NCI-H187 (cell line): Measurements from ENCODE around the gene HEBP1.

Experiments used
- DNase-seq, 2 experiments: peaks; one replicate each; lab custom pipeline; 2025; lab: John Stamatoyannopoulos, UW

Gene HEBP1

DNA sequence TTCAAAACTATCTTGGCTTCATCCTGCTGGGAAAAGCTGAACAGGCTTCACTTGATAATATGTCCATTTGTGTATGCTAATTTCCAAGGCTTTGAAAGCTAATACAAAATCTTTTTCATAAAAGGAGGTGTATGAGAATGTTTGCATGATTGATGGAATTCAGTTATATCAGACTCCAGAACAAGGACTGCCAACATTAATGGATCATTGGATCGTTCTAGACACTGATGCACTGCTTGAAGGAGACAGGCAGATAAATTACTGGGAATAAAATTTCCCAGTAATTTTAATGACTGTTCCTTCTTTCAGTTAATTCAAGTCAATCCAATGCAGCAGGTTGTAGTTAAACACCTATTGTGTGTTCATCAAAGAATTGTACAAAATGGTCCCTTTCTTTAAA is 48.6 kb downstream of the HEBP1 start:
- no peak for DNase-seq

DNA sequence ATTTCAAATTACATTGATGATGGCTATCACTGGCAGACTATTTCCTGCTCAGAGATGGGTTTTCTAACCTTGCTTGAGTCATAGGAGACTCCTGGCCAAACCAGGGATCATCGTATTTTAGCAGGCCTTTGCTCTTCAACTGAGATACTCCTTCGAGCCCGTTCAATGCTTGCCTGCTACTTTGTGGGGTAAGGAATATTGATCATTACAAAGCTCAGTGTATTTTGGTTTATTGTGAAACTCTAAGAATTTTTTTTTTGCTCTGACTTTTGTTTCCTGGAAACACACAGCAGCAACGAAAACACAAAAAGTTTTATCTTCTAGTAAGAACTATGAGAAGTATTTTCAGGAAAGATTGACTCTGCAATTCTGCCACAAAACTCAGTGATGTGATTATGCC is 52.2 kb downstream of the HEBP1 start:
- no peak for DNase-seq

DNA sequence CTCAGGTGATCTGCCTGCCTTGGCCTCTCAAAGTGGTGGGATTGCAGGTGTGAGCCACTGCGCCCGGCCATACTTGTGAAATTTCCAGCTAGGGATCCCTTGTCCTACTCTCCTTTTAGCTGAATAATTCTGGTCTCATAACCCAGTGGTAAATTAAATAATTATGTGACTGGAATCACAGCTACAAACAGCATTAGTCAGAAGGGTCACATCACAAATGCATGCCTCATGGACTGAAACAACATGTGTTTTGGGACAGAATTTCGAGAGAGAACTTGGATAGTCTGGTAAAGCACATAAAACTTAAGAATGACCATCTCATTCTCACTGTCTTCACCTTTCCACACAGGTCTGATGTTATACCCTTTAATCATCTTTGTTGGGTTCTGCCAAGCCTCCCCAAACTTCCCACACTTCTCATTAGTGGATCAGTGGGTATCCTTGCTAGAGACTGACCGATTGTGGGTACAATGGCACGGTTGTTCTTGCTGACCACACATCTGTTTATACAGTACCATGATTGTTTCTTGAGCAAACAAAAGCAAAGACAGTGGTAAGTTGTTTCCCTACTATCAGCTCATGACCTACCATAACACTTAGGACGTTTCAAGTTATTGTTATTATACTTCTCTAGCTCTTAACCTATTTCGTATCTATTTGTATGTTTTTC is 53.2 kb downstream of the HEBP1 start:
- no peak for DNase-seq

DNA sequence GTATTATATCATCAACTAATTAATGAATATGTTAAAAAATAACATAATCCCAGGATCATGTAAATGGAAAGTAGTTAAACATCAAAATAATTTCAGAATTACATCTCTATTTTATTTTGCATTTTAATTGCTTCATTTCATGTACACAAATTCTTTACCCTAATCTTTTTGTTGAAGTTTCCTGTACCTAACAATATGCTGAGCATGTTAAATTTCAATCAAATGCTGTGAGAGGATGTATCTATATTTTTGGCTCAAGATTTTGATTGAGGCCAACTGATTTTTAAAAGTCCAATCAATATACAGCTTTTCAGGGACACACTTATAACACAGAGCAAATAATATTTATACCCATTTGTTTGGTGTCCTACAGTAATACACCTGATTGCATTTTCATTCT is 54.5 kb downstream of the HEBP1 start:
- DNase-seq = no peak

DNA sequence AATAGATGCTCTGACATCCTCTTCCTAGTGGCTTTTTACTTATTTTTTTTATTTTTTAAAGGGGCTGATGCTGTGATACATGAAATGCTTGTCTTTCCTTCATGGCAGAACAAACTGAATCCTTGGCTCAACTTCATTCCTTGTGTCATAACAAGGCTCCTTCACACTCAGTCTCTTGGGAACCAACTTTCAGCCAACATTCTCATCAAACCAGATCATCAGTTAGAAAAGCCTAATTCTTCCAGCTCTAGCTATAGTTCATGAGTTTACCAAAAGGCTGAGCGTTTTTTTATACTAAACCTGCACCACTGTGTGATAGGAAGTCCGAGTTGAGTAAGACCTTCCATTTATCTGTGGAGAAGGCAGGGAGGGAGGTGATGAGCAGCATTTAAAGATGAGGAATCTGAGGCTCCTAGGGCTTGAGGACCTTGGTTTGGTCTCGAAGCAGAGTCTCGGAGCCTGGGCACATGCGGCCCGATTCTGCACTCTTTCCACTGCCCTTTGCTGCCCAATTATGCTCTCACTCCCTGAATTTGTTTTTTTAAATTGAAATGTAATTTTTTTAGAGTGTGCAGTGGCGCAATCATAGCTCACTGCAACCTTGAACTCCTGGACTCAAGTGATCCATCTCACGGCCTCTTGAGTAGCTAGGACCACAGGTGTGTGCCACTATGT is 56.3 kb downstream of the HEBP1 start:
- DNase-seq = no peak

DNA sequence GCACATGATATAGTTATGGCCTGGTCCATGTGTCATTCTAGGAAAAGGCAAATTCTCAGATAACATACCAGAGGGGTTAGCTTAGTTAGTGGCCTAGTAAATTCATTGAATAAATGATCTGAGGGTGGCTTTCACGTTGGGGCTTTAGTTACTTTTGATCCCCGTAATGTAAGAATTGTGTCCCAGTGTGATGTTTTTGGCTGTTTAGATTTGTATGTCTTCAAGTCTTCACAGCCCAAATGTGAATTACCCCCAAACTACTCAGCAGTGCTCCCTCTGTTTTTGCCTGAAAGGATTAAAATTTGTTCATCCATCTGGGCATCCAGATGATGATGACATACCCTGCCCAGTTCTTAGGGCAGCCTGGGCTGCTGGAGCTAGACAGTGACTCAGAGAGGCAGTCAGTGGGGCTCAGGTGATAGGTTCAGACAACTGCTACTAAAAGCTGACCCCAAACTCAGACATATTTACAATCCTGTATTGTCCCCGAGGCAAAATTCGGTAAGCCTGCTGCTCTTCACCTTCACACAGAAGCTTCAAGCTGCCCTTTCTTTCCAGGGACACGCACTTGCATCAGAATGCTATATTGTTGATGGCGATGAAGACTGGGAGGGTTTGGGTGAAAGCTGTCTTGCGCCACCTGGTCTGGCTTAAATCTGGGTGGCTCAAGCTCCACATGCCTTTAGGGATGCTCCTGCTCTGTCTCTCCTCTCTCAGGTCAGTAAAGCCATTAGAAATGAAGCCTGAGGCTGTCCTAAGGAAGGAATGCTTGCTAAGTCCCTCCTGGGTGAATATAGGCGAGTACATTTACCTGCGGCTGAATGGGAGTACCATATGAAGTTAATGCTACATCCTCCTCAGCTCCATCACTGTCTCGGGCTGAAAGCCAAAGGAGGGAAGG is 58.4 kb downstream of the HEBP1 start:
- no peak for DNase-seq

DNA sequence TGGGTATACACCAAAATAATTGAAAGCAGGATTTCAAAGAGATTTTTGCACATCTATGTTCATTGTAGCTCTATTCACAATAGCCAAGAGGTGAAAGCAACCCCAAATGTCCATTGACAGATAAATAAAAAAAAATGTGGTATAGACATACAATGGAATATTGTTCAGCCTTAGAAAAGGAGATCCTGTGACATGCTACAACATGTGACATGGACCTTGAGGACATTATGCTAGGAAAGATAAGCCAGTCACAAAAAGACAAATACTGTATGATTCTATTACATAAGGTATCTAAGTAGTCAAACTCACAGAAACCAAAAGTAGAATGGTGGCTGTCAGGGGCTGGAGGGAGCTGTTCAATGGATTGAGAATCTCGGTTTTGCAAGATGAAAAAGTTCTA is 60.2 kb downstream of the HEBP1 start:
- no peak for DNase-seq

DNA sequence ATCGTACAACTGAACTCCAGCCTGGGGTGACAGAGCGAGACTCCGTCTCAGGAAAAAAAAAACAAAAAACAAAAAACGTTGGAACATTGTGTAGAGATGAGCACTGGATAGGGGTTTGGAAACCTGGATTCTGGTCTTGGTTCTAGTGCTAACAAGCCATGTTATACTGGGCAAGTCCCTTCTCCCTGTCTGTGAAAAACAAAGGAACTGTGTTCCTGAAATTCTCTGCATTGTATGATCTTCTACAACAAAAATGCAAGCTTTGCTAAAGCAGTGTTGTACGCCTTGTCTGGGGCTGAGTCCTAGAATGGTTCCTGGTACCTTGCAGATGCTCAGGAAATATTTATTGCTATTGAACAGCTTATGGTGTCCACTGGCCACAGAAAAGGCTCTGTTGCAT is 61.5 kb downstream of the HEBP1 start:
- DNase-seq = no peak

DNA sequence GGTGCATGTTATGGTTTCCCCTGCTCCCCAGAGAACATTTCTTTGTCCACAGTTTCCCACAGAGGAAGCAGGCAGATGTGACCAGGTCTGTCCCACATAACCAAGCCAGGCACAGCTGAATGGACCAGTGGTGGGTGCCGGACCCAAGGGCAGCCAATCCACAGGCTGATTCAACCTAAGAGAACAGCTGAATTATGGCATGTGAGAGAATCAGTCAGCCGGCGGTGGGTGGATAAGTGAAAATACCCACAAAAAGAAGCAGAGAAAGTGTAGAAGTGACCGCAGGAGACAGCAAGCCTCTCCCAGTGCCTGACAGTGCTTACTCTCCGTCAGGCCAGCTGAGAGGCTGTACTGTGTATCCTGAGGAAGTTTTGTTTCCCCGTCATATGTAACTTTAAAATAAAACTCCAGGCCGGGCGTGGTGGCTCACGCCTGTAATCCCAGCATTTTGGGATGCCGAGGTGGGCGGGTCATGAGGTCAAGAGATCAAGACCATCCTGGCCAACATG is 63.0 kb downstream of the HEBP1 start:
- DNase-seq = no peak

DNA sequence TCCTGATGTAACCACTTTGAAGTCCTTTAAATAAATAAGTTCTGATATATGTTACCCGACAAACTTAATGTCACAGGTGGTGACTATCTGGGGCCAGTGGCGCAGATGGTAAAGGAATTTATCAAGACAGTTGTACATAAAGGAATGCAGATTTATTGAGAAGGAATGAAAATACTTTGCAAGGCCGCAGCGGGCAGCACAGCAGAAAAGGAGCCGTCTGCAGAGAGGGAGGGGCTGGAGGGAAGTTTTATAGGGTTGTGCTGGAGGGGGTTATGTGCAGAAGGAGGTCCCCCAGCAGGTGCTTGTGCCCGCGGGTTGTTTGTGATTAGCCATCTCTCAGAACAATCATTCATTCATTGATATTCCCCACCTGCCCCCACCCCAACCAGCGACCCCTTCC is 65.5 kb downstream of the HEBP1 start:
- no peak for DNase-seq

DNA sequence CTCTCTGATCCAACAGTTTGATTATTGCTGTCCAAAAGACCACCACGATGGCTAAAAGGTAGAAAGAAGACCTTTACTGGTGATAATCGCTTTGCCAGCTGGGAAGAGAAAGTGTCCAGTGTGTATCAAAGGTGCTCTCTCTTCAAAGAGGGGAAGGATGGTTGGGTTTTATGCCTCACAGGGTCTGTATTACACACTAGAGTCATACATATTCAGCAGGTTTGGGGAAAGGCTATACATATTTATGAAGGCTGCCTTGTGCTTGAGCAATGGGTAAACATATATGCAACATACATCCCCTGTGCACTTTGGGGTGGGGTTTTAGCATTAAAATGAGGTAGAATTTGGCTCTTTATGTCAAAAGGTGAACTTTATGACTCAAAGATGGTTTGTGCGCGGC is 66.3 kb downstream of the HEBP1 start:
- DNase-seq = no peak

DNA sequence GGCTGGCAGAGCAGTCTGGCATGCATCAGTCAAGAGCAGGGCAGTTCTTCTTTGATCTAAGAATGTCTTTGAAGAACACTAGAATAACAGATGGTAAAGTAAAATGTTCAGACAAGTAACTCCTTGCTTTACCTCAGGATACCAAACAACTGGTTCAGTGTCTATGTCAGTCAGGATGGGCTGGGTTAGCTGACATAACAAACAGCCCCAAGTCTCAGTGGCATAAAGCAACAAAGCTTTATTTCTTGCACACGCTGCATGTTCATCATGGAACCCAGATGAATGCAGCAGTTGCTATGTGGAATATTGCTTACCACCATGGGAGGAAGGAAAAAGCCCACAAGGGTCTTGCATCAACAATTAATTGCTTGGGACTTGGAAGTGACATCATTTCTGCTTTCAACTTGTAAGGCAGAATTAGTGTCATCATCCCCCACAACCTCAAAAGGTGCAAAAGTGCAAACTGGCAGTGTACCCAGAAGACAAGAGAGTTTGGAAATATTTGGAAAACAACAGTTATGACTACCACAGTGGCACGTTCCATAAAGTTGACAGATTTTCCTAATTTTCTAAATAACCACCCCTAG is 69.3 kb downstream of the HEBP1 start:
- no peak for DNase-seq

DNA sequence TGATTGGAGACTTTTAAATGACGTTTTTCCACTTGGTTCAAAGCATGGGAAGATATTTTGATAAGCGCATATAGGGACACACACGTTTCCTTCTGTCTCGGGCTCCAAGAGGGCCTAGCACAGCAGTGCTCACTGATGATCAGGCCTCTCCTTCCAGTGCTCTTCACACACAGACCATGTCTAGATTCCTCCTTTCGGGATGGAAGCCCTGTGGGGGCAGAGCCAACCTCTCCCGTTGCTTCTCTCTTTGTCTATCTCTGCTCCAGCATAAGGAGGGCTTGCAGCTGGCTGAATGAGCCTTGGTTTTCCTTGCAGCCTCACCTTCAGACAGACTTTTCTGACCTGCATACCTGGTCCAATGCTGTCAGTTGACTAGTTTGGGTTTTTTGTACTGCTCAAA is 70.4 kb downstream of the HEBP1 start:
- DNase-seq = no peak

DNA sequence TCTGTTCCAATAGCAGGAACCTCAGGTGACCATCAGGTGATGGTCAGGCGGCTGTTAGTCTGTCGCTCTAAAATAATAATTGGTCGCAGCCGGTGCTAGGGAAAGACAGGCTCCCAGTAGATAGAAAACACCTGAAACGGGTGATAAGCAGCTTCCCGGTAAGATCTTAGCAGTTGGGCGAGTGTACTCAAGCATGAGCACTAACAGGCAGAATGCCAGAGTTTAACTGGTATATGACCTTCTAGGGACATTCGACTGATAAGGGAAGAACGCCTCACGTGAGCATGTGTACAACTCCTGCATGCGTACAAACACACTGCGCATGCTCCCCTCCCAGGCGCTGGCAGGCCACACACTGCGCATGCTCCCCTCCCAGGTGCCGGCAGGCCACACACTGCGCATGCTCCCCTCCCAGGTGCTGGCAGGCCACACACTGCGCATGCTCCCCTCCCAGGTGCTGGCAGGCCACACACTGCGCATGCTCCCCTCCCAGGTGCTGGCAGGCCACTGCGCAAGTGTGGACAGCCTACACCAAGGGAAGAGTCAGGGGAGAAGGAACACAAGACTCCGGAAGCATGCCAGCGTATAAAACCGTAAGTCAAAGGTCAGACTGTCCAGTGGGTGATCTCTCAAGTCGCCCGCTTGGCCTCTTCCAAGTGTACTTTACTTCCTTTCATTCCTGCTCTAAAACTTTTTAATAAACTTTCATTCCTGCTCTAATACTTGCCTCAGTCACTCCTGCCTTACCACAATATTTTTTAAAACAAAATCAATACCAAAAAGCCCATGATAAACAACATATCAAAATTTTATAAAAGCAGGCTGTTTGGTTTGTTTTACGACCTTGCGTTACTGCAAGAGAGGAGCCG is 72.6 kb downstream of the HEBP1 start:
- no peak for DNase-seq

DNA sequence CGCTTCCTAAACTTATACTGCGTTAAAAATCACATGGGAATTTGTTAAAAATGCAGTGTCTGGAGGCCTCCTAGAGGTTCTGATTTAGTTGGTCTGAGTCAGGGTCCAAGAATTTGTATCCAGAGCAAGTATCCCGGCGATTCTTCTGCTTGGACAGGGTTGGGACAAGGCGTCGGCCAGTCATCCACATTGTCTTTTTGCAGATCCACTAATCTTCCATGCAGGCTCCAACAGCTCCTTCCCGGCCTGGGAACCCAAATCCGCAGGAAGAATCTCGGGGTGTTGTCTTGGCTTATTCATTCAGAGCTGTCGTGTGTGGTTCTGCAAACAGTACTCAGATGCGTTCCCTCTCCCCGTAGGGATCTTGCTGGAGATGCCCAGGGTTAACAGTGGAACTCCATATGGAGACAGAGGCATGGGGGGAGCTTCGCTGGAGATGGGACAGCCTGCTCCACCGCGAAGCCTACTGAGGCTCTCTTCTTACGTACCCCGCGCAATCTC is 73.4 kb downstream of the HEBP1 start:
- no peak for DNase-seq

DNA sequence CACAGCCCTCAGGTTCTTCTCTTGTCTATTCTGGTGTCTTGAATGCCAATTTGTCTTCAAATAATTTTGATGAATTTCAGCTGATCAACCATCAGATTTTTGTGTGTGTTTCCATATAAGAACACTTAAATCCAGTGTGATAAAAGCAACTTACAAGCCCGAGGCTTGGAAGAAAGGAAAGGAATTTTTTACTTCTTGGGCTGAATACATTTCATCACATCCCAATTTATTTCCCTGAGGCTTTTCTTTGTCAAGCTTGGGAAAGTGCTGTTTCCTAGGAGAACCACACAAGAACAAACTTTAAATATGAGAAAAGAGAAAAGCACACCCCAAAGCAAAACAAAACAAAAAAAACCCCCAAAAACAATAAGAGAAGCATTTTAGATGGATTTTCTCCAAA is 74.7 kb downstream of the HEBP1 start:
- no peak for DNase-seq
